ENCODE measurements around the gene USP40. TPM values are rescaled to one million over a fixed set of nuclear protein-coding genes. Genes with fewer than 3 reads are reported as not detected.

The USP40 gene
- total RNA-seq, 4 donors from 2014 or later: 21.8 to 60.3 (median 38.2) TPM

- TF ChIP-seq CTCF (IDR thresholded peaks at IDR 0.05; ENCODE audit: low read depth): no peak
These were observed 75.3 kb downstream of the USP40 start for GRCh38 chr2:233491326-233491725.

- TF ChIP-seq CTCF (IDR thresholded peaks at IDR 0.05; ENCODE audit: low read depth): no peak
These were observed 75.8 kb downstream of the USP40 start for GRCh38 chr2:233490831-233491230.

DNA sequence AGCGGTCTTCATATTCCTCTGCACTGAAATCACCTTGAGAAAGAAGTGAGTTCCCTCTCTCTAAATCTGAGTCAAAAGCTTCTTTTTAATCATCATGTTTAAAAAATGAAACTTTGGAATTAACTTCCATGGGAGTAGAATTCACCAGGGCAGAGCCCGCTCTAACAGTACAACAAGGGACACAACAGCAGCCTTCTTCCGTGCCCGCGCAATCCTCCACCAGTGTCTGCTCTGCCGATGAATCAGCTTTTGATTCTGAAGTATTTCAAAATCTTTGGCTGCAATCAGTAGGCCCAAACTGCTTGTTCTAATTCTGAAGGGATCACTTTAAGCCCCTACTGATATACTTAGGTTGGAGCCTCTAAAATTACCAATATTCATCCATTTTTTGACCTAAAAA lies 76.9 kb downstream of the USP40 start:
- no peak for TF ChIP-seq CTCF (IDR thresholded peaks at IDR 0.05; ENCODE audit: low read depth)

DNA sequence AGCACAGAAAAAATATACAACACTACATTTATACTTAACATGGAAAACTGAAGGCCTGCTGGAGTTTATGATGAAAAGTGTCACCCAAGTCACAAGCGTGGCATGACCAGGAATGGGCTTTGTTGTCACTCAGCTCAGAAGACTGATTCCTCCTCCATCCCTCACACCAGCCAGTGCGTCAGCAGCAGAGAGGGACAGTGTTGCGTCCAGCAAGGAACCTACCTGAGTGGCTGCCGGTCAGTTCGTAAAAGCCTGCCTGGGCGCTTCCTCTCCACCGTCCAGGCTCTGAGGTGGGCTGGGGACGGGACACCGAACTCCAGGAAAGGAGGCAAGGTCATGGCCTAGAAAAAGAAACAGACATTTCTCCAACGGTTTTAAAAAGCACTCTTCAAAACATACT lies 77.4 kb downstream of the USP40 start:
- no peak for TF ChIP-seq CTCF (IDR thresholded peaks at IDR 0.05; ENCODE audit: low read depth)

GRCh38 chr2:233487748-233488345 lies 78.7 kb downstream of the USP40 start:
- TF ChIP-seq CTCF (IDR thresholded peaks at IDR 0.05; ENCODE audit: low read depth): no peak

DNA sequence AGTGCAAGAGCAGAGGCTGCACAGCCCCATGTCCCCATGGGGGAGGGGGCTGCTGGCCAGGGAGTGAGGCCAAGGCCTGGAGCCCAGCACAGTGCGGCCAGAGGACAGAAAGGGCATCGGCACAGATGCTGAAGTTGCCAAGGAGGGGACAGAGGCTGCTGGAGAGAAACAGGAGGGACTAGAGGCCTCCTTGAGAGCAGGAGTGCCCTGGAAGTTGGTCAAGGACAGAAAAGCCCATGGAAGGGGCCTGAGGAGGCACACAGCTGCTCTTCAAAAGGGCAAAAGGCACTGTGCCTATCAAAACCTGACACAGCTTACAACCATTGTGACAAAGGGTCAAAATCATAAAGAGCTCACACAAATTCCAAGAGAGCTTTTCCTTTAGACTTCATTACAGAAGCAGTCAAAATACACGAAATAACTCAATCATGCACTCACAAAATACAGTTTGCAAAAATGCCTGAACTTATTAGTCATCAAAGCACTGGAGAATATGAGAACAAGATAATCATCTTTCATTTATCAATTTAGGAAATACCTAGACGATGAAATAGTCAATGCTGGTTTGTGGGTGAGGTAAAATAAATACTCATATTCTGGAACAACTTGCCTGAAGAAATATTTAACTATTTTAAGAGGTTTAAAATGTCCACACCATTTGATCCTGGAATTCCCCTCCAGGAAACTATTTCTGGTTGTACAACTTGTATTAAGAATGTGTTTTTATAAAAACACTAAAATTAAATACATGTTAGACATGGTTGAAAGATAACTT lies 79.6 kb downstream of the USP40 start:
- no peak for TF ChIP-seq CTCF (IDR thresholded peaks at IDR 0.05; ENCODE audit: low read depth)

DNA sequence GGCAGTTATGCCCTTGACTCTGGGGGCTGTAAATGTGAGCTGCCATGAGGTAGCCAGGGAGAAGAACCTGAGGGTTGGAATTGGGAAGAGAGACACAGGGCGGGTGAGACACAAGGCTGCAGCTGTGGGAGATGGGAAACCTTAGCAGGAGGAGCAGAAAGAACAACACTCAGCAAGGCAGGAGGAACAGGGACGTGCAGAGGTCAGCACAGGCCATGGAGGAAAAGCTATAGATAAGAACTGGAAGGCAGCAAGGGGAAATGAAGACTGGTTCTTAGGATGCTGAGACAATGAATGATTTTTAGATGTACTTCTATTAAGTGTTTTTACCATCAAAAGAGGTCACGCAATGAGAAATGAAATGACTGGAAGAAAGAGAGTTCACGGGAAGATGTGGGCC lies 80.2 kb downstream of the USP40 start:
- no peak for TF ChIP-seq CTCF (IDR thresholded peaks at IDR 0.05; ENCODE audit: low read depth)
